Loucy (cell line): Measurements from ENCODE around the gene FAM117A.
"Not testable (repeated sequence)": the region's sequence is repeated elsewhere in the genome, so short reads cannot be mapped to it uniquely, and the experiment has no call there.

Experiments
- H2AFZ ChIP-seq: fragments of 200-600 bp; sonication (generic); 2 replicates; pipeline ENCODE4 v1.6.0; 2016; ENCODE audit warnings: antibody characterized with exemption, mild to moderate bottlenecking, low read length, moderate library complexity
- H3F3A ChIP-seq: fragments of 200-600 bp; 2 replicates; pipeline ENCODE4 v1.6.0; 2016; ENCODE audit warnings: antibody characterized with exemption, low read depth, mild to moderate bottlenecking
- H3K27me3 ChIP-seq: fragments of 200-600 bp; sonication (generic); 2 replicates; pipeline ENCODE4 v1.6.1; 2014; ENCODE audit warnings: low read length, mild to moderate bottlenecking; ENCODE audit not compliant: insufficient read depth, poor library complexity, severe bottlenecking
- H3K36me3 ChIP-seq: fragments of 200-600 bp; sonication (generic); 2 replicates; pipeline ENCODE4 v1.6.1; 2016; ENCODE audit warnings: low read length; ENCODE audit not compliant: insufficient read depth
- H3K4me1 ChIP-seq: fragments of 200-600 bp; sonication (generic); 2 replicates; pipeline ENCODE4 v1.5.1; 2014; ENCODE audit warnings: low read length, mild to moderate bottlenecking; ENCODE audit not compliant: insufficient read depth, poor library complexity, severe bottlenecking
- H3K4me2 ChIP-seq: fragments of 200-600 bp; sonication (generic); 2 replicates; pipeline ENCODE4 v1.6.0; 2014; ENCODE audit warnings: antibody characterized with exemption, low read length, low read depth, mild to moderate bottlenecking; ENCODE audit not compliant: poor library complexity, severe bottlenecking
- H3K4me3 ChIP-seq: fragments of 200-600 bp; sonication (generic); 2 replicates; pipeline ENCODE4 v1.5.1; 2014; ENCODE audit warnings: low read length, mild to moderate bottlenecking, mixed read lengths; ENCODE audit not compliant: poor library complexity, severe bottlenecking
- H3K79me2 ChIP-seq: fragments of 200-600 bp; sonication (generic); 2 replicates; pipeline ENCODE4 v1.6.1; 2014; ENCODE audit warnings: low read length; ENCODE audit not compliant: insufficient read depth
- H3K9ac ChIP-seq: fragments of 200-600 bp; sonication (generic); 2 replicates; pipeline ENCODE4 v1.6.0; 2014; ENCODE audit warnings: mild to moderate bottlenecking, low read depth, low read length, moderate library complexity; ENCODE audit not compliant: poor library complexity, severe bottlenecking
- H3K9me2 ChIP-seq: fragments of 200-600 bp; sonication (generic); replicated peaks from 2 replicates; pipeline ENCODE4 v1.6.1; 2016; ENCODE audit warnings: low read depth, low read length, mixed read lengths
- H3K9me3 ChIP-seq: fragments of 200-600 bp; sonication (generic); 2 replicates; pipeline ENCODE4 v1.6.1; 2014; ENCODE audit warnings: mild to moderate bottlenecking, antibody characterized with exemption, low read length, low read depth; ENCODE audit not compliant: insufficient read depth
- H4K20me1 ChIP-seq: fragments of 200-600 bp; sonication (generic); 2 replicates; pipeline ENCODE4 v1.6.0; 2014; ENCODE audit warnings: antibody characterized with exemption, low read length, mild to moderate bottlenecking; ENCODE audit not compliant: insufficient read depth, poor library complexity, severe bottlenecking
- EZH2phosphoT487 ChIP-seq: fragments of 200-600 bp; IDR thresholded peaks from 2 replicates; pipeline ENCODE4 v1.6.1; 2018; ENCODE audit warnings: antibody characterized with exemption, mild to moderate bottlenecking, moderate library complexity, borderline replicate concordance
- TF ChIP-seq, protein P1 (sequence below): fragments of 200-600 bp; sonication (generic); conservative IDR thresholded peaks from 2 replicates; pipeline ENCODE4 v1.5.1; 2014; ENCODE audit warnings: mild to moderate bottlenecking, antibody characterized with exemption, low read length

Gene FAM117A

DNA sequence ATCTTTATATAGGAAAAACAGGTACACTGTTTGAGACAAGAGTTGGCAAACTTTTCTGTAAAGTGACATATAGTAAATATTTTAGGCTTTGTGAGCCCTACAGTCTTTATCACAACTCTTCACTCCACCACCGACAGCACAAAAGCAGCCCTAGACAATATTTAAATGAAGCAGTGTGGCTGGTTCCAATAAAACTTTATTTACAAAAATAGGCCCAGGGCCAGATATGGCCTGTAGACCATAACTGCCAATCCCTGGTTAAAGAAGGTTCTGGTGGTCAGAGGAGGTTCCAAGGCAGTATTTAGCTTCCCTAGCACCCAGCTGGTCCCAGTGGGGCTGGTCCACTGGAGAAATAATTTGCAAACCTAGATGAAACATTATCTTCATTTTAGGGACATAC is 3.6 kb downstream of the FAM117A start:
- Histone ChIP-seq H3K9ac (peak overlapping the region; percentile 95), H3F3A (no peaks in the 10 kb centered on the region; the same call in 1 of the 2 replicates), H3K9me3 (no peaks in the 10 kb centered on the region), H3K4me3 (peak overlapping the region; percentile 91), H3K79me2 (peaks cover 86% of the 10 kb centered on the region), H3K27me3 (no peaks in the 10 kb centered on the region), H3K4me2 (peak overlapping the region; percentile 92), H3K36me3 (peaks cover 6% of the 10 kb centered on the region; the same call in 1 of the 2 replicates), H3K4me1 (peaks cover 73% of the 10 kb centered on the region), H4K20me1 (peaks cover 79% of the 10 kb centered on the region), H2AFZ (no peak overlapping the region), H3K9me2 (no peaks in the 10 kb centered on the region)
- TF ChIP-seq EZH2phosphoT487 = no peak
- TF ChIP-seq, protein P1, sequence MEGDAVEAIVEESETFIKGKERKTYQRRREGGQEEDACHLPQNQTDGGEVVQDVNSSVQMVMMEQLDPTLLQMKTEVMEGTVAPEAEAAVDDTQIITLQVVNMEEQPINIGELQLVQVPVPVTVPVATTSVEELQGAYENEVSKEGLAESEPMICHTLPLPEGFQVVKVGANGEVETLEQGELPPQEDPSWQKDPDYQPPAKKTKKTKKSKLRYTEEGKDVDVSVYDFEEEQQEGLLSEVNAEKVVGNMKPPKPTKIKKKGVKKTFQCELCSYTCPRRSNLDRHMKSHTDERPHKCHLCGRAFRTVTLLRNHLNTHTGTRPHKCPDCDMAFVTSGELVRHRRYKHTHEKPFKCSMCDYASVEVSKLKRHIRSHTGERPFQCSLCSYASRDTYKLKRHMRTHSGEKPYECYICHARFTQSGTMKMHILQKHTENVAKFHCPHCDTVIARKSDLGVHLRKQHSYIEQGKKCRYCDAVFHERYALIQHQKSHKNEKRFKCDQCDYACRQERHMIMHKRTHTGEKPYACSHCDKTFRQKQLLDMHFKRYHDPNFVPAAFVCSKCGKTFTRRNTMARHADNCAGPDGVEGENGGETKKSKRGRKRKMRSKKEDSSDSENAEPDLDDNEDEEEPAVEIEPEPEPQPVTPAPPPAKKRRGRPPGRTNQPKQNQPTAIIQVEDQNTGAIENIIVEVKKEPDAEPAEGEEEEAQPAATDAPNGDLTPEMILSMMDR = no peak

DNA sequence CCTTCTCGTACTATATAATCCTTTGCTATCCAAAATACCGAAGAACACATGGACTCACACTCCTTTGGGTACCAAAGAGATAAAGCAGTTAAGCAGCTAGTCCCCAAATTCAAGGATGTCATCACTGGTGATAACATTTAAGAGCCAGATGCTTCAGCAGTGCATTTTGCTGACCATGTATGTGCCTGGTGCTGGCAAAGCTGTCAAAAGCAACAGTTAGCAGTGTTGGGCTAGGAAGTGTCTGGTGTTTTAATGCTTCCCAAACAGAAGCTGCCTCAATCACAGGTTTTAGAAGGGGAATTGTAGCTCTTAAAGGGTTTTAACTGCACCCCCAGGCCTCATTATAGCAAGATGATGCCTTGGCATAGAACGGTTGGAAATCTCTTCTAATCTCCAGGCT is 4.7 kb downstream of the FAM117A start:
- peak overlapping the region; percentile 95 for H3K9ac ChIP-seq
- H4K20me1 ChIP-seq = peaks cover 88% of the 10 kb centered on the region
- H3K4me3 ChIP-seq = peak overlapping the region; percentile 91
- no peaks in the 10 kb centered on the region for H3K9me3 ChIP-seq
- no peaks in the 10 kb centered on the region for H3K9me2 ChIP-seq
- no peak for TF ChIP-seq EZH2phosphoT487
- TF ChIP-seq, protein P1 = no peak
- no peaks in the 10 kb centered on the region; the same call in 1 of the 2 replicates for H3F3A ChIP-seq
- H3K27me3 ChIP-seq = no peaks in the 10 kb centered on the region
- peak overlapping the region; percentile 92 for H3K4me2 ChIP-seq
- peaks cover 10% of the 10 kb centered on the region; the same call in 1 of the 2 replicates for H3K36me3 ChIP-seq
- H3K79me2 ChIP-seq = peaks cover 97% of the 10 kb centered on the region
- peaks cover 75% of the 10 kb centered on the region for H3K4me1 ChIP-seq
- H2AFZ ChIP-seq = no peak overlapping the region

- H4K20me1 ChIP-seq = peaks cover 91% of the 10 kb centered on the region
Measured at GRCh38 chr17:49758464-49759010, 5.4 kb downstream of the FAM117A start.

More at GRCh38 chr17:49758464-49759010, 5.4 kb downstream of the FAM117A start:
- H3K36me3 ChIP-seq = peaks cover 10% of the 10 kb centered on the region; the same call in 1 of the 2 replicates
- H3K27me3 ChIP-seq, H3K9me2 ChIP-seq, H3F3A ChIP-seq, H3K9me3 ChIP-seq, H2AFZ ChIP-seq: not testable (repeated sequence)
- H3K4me2 ChIP-seq = peak overlapping the region; percentile 92
- peak overlapping the region; percentile 95 for H3K9ac ChIP-seq
- H3K4me1 ChIP-seq = peaks cover 81% of the 10 kb centered on the region
- peaks cover 99% of the 10 kb centered on the region for H3K79me2 ChIP-seq
- H3K4me3 ChIP-seq = peak overlapping the region; percentile 91
